GM19468 (cell line): ENCODE results near the gene KIR2DL4.
"Not testable (repeated sequence)": the region's sequence is repeated elsewhere in the genome, so short reads cannot be mapped to it uniquely, and the experiment has no call there.

Source experiments
- ATAC-seq: cut with Tn5 transposase; IDR thresholded peaks from one replicate; pipeline ENCODE4 v1.9.1; 2021; ENCODE audit warnings: mild to moderate bottlenecking, moderate library complexity, moderate number of reproducible peaks; ENCODE audit not compliant: unreplicated experiment; ENCODE audit errors: extremely low read depth

Gene KIR2DL4

DNA sequence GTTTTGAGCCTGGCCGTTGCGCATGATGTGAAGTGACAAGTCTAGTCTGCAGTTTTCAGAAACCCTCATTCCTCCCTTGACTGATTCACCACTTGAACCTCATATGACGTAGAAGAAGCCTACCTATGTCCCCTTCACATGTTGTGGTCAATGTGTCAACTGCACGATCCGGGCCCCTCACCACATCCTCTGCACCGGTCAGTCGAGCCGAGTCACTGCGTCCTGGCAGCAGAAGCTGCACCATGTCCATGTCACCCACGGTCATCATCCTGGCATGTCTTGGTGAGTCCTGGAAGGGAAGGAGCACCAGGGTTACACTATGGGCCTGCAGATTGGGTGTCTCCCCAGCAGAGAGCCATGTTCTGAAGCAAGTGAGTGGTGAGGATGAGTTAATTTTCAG, at the start of gene KIR2DL4:
Gene KIR2DL4 (plus strand): TSS at position 201 of the 400 bp plus-strand sequence. CDS start 42 bp downstream, at position 243.
- ATAC-seq = no peak

DNA sequence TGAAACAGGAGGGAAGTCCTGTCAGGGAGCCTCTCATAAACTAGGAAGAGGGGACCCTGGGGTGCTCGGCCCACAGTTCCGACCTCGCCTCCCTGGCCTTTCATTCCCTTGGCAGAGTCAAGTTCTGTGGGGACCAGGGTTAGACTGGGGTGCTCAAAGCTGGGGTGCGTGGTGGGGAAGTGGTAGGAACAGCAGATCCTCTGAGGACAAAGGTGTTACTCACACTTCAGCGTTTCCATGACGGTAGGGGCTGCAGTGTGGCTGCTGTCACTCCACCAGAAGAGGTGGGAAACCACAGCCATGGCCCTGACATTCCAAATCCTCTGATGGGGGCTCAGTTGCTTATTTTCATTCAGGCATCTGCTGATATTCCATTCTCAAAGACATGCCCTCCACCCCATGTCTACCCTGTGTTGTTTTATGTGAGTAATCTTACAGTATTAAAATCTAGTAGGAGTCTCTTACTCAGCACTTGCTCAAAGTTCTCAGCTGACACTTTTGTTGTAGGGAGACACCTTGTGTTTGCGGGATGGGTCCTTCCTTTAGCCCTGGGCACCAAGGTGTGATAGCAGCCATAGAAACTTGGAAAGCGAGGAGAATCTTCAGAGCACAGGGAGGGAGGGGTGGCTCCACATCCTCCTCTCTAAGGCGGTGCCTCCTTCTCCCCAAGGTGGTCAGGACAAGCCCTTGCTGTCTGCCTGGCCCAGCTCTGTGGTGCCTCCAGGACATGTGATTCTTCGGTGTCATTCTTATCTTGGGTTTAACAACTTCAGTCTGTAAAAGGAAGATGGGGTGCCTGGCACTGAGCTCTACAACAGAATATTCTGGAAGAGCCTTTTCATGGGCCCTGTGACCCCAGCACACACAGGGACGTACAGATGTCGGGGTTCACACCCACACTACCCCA, 47.0 kb upstream of the KIR2DL4 start:
- ATAC-seq = not testable (repeated sequence)

DNA sequence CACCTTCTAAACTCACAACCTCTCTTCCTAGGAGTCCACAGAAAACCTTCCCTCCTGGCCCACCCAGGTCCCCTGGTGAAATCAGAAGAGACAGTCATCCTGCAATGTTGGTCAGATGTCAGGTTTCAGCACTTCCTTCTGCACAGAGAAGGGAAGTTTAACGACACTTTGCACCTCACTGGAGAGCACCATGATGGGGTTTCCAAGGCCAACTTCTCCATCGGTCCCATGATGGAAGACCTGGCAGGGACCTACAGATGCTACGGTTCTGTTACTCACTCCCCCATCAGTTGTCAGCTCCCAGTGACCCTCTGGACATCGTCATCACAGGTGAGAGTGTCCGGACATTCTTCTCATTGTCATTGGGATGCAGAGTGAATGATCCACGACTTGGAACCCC, 44.8 kb upstream of the KIR2DL4 start:
- not testable (repeated sequence) for ATAC-seq

DNA sequence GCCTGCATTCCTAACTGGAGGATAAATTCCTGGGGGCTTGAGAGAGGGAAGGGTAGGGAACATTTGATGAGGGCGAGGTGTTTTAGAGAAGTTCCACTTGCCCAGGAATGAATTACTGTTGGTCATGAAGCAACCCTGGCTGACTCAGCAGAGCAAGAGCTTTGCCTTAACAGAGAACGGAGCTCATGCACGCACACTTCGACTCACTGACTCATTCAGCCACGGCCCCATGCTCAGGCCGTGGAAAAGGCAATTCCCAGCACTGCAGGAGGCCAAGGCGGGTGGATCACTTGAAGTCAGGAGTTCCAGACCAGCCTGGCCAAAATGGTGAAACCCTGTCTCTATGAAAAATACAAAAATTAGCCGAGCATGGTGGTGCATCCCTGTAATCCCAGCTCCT, 39.2 kb upstream of the KIR2DL4 start:
- ATAC-seq = not testable (repeated sequence)

DNA sequence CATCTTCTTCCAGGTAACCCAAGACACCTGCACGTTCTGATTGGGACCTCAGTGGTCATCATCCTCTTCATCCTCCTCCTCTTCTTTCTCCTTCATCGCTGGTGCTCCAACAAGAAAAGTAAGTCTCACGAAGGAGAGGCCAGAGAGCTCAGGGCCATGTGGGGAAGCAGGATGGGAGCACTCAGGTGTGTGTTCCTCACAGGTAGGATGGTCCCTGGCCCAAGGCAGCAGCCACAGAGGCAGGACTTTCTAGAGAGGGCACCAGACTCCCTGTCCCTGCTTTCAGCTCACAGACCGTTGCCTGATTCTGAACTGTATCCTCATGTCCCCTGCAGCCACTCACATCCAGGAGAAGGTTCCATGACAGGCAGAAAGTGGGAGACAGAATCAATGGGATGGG, 36.9 kb upstream of the KIR2DL4 start:
- not testable (repeated sequence) for ATAC-seq

DNA sequence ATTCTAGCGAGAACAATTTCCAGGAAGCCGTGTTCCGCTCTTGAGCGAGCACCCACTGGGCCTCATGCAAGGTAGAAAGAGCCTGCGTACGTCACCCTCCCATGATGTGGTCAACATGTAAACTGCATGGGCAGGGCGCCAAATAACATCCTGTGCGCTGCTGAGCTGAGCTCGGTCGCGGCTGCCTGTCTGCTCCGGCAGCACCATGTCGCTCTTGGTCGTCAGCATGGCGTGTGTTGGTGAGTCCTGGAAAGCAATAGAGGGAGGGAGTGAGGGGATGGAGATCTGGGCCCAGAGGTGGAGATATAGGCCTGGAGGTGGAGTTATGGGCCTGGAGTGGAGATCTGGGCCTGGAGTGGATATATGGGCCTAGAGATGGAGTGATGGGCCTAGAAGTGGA, 33.8 kb upstream of the KIR2DL4 start, which contains the start of gene KIR2DL1:
Gene KIR2DL1 (plus strand): TSS at position 148 of the 400 bp plus-strand sequence. CDS start 58 bp downstream, at position 206.
- not testable (repeated sequence) for ATAC-seq

DNA sequence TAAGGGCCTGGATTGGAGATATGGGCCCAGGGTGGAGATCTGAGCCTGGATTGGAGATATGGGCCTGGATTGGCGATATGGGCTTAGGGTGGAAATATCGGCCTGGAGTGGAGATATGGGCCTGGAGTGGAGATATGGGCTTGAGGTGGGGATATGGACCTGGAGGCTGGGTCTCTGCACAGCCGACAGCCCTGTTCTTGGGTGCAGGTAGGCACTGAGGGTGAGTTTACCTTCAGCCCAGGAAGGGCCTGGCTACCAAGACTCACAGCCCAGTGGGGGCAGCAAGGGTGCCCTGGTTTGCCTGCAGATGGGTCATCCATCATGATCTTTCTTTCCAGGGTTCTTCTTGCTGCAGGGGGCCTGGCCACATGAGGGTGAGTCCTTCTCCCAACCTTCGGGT, 32.9 kb upstream of the KIR2DL4 start:
- ATAC-seq = not testable (repeated sequence)

DNA sequence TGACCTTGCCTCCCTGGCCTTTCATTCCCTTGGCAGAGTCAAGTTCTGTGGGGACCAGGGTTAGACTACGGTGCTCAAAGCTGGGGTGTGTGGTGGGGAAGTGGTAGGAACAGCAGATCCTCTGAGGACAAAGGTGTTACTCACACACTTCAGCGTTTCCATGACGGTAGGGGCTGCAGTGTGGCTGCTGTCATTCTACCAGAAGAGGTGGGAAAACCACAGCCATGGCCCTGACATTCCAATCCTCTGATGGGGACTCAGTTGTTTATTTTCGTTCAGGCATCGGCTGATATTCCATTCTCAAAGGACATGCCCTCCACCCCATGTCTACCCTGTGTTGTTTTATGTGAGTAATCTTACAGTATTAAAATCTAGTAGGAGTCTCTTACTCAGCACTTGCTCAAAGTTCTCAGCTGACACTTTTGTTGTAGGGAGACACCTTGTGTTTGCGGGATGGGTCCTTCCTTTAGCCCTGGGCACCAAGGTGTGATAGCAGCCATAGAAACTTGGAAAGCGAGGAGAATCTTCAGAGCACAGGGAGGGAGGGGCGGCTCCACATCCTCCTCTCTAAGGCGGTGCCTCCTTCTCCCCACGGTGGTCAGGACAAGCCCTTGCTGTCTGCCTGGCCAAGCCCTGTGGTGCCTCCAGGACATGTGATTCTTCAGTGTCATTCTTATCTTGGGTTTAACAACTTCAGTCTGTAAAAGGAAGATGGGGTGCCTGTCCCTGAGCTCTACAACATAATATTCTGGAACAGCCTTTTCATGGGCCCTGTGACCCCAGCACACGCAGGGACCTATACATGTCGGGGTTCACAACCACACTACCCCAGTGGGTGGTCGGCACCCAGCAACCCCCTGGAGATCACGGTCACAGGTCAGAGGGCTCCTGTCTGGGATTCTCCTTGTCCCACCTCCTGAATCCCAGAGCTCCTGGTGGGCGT, 32.1 kb upstream of the KIR2DL4 start:
- not testable (repeated sequence) for ATAC-seq

DNA sequence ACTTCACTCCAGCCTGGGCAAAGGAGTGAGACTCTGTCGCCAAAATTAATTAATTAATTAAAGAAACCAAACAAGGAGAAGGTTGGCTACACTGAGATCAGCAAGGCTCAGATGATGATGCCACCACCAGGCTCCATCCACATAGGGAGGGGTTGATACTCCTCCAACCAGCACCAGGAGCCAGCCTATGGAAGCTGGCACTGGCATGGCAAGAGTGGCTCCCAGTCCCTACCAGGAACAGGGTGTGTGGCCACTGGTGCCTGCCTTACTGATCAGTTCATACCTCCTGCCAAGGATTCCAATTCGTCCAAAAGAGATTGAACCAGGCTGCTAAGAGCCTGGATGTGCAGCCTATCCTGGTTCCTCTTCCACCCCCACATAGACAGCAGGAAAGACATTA, 30.7 kb upstream of the KIR2DL4 start:
- not testable (repeated sequence) for ATAC-seq

DNA sequence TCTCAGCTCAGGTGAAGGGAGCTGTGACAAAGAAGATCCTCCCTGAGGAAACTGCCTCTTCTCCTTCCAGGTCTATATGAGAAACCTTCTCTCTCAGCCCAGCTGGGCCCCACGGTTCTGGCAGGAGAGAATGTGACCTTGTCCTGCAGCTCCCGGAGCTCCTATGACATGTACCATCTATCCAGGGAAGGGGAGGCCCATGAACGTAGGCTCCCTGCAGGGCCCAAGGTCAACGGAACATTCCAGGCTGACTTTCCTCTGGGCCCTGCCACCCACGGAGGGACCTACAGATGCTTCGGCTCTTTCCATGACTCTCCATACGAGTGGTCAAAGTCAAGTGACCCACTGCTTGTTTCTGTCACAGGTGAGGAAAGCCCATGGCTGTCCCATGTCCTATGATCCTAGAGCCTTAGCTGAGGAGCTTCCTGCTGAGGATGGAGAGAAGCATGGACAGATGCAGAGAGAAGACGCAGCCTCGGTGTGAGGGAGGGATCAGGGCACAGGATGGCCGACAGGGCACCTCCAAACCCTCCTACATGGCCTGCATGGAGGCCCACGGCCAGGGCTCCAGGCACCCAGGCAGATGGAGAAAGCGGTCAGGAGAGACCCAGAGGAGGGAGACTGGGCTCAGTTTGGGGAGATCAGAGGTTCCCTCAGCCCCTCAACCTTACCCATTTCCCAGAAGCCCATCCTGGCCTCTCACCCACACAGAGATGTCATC, 28.2 kb upstream of the KIR2DL4 start:
- ATAC-seq = not testable (repeated sequence)

DNA sequence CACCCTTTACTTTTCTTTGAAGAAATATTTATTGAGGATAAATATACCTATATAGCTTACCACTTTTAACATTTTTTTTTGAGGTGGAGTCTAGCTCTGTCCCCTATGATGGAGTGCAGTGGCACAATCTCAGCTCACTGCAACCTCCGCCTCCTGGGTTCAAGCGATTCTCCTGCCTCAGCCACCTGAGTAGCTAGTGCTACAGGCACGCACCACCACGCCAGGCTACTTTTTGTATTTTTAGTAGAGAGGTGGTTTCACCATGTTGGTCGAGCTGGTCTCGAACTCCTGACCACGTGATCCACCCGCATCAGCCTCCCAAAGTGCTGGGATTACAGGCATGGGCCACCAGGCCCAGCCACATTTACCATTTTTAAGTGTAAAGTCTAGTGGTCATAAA, 27.6 kb upstream of the KIR2DL4 start:
- not testable (repeated sequence) for ATAC-seq

DNA sequence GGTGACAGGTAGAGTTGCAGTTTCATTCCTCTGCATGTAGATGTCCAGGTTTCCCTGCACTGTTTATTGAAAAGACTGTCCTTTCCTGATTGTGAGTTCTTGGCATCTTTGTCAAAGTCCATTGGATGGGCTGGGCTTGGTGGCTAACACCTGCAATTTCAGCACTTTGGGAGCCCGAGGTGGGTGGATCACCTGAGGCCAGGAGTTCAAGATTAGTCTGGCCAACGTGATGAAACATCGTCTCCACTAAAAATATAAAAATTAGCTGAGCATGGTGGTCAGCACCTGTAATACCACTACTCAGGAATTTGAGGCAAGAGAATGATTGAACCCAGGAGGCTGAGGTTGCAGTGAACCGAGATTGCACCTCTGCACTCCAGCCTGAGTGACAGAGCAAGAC, 25.6 kb upstream of the KIR2DL4 start:
- not testable (repeated sequence) for ATAC-seq

DNA sequence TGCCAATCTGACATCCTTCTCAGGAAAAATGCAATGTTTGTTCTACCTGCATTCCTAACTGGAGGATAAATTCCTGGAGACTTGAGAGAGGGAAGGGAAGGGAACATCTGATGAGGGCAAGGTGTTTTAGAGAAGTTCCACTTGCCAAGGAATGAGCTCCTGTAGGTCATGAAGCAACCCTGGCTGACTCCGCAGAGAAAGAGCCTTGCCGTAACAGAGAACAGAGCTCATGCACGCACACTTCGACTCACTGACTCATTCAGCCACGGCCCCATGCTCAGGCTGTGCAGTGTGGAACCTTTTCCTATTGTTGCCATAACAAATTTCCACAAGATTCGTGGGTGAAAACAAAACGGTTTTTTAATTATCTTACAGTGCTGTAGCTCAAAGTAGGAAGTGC, 24.5 kb upstream of the KIR2DL4 start:
- not testable (repeated sequence) for ATAC-seq

DNA sequence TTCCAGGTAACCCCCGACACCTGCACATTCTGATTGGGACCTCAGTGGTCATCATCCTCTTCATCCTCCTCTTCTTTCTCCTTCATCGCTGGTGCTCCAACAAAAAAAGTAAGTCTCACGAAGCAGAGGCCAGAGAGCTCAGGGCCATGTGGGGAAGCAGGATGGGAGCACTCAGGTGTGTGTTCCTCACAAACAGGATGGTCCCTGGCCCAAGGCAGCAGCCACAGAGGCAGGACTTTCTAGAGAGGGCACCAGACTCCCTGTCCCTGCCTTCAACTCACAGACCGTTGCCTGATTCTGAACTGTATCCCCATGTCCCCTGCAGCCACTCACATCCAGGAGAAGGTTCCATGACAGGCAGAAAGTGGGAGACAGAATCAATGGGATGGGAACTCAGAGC, 20.5 kb upstream of the KIR2DL4 start:
- ATAC-seq = not testable (repeated sequence)

DNA sequence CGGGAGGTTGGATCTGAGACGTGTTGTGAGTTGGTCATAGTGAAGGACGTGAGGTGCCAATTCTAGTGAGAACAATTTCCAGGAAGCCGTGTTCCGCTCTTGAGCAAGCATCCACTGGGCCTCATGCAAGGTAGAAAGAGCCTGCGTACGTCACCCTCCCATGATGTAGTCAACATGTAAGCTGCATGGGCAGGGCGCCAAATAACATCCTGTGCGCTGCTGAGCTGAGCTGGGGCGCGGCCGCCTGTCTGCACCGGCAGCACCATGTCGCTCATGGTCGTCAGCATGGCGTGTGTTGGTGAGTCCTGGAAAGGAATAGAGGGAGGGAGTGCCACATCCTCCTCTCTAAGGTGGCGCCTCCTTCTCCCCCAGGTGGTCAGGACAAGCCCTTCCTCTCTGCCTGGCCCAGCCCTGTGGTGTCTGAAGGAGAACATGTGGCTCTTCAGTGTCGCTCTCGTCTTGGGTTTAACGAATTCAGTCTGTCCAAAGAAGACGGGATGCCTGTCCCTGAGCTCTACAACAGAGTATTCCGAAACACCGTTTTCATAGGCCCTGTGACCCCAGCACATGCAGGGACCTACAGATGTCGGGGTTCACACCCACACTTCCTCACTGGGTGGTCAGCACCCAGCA, 17.2 kb upstream of the KIR2DL4 start:
- ATAC-seq = not testable (repeated sequence)

DNA sequence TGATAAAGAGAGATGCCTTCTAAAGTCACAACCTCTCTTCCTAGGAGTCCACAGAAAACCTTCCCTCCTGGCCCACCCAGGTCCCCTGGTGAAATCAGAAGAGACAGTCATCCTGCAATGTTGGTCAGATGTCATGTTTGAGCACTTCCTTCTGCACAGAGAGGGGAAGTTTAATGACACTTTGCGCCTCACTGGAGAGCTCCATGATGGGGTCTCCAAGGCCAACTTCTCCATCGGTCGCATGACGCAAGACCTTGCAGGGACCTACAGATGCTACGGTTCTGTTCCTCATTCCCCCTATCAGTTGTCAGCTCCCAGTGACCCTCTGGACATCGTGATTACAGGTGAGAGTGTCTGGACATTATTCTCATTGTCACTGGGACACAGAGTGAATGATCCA, 15.3 kb upstream of the KIR2DL4 start:
- ATAC-seq = not testable (repeated sequence)

DNA sequence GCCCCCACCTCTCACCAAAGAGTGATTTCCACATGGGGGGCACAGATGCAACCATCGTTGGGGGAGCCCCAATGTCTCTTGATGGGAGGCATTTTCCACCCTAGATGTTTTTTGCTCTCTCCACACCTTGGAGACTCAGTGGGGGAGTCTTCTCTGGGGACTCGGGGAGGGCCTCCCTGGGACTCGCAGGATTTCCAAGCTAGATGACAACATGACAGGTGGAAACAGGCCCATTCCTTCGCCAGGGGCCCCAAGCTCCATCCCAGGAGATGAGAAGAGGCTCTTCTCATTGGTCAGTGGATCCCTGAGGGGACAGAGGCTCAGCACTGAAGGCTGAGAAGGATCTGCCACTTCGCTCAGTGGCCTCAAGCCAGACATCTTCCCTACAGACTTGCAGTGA, 12.7 kb upstream of the KIR2DL4 start:
- no peak for ATAC-seq

DNA sequence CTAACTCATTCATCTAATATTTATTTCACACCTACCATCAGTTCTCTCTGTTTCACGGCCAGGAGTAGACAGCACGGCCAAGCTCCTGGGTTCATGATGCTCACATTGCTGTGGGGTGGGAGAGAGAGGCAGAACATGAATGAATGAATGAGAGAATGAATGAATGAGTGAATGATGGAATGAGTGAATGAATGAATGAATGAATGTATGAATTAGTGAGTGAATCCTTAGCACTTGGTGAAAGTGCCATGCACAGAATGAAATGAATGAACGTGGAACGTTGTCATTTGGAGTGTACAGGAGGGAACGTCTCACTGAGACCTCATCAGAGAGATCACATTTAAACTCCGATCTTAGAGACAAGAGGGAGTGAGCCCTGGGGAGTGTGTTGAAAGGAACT, 11.9 kb upstream of the KIR2DL4 start:
- ATAC-seq = no peak

DNA sequence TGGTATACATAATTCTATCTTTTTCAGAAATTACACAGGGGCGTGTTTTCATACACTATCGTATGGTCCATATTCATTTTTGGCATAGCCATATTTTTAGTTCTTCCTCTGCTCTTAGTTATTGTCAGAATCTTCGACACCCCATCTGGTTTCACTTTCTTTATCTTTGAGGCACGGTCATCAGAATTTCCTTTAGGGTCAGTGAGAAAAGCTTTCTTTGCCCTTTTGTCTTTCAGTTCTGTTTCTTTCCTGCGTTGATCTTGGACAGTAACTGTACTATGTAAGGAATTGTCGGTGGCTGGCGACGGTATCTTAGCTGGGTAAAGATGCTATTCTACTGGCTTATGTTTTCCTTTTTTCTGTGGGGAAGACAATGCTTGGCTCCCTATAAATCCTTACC, 10.6 kb upstream of the KIR2DL4 start:
- ATAC-seq = no peak
